GM12892 (cell line): ENCODE results near the gene PYROXD2.

Experiments
- POLR2A ChIP-seq: IDR thresholded peaks from 2 replicates; pipeline ENCODE4 v1.6.1; 2011; ENCODE audit warnings: low read depth, low read length, control low read depth
- POLR2AphosphoS5 ChIP-seq: IDR thresholded peaks from 2 replicates; pipeline ENCODE4 v1.6.1; 2011; ENCODE audit warnings: low read depth, low read length, control low read depth
- TAF1 ChIP-seq: IDR thresholded peaks from 2 replicates; pipeline ENCODE4 v1.6.1; 2011; ENCODE audit warnings: low read depth, mild to moderate bottlenecking, control low read depth, low read length, borderline replicate concordance

DNA sequence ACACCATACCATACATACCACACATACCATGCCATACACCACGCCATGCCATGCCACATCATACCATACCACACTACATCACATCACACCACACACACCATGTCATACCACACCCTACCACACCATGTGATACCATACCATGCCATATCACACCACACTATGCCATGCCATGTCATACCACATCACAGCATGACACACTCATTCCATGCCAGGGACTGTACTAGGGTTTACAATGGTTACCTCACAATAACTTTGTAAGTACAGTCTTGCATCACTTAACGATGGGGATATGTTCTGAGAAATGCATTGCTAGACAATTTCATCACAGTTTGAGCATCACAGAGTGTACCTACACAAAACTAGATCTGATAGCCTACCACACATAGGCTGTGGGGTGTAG, 14.5 kb downstream of the PYROXD2 start:
- TF ChIP-seq POLR2A, result no peak
- TF ChIP-seq POLR2AphosphoS5, result no peak
- no peak for TF ChIP-seq TAF1
